Stimulated activated naive B cell treated with anti-CD40 and anti-IgM and Interleukin-4, amounts not matched to agents 10 μg/mL and 1 μg/mL and 100 μg/mL, for 72 hours (primary cell): Measurements from ENCODE around the gene DUT.
A peak's percentile ranks its signal among the peaks of the same experiment; 100 is the strongest.

Source experiments
- ATAC-seq, 2 donors: fragments of 150-1000 bp; cut with Tn5 transposase; replicated peaks; 2 replicates each; pipeline ENCODE4 v1.10.0; 2021; ENCODE audit warnings: moderate library complexity in 1 of 2
- DNase-seq: peaks from one replicate; pipeline ENCODE4 v3.0.0; 2021
- H3K27ac Mint-ChIP-seq: one replicate; pipeline ENCODE4 v1.8.0; 2022; ENCODE audit warnings: mild to moderate bottlenecking, mixed read lengths
- H3K27me3 Mint-ChIP-seq, 2 donors: one replicate each; pipeline ENCODE4 v1.8.0; 2022; ENCODE audit warnings: mixed read lengths in 2 of 2
- H3K36me3 Mint-ChIP-seq, 2 donors: one replicate each; pipeline ENCODE4 v1.8.0; 2022; ENCODE audit warnings: mixed read lengths in 2 of 2, mild to moderate bottlenecking in 1 of 2
- H3K4me1 Mint-ChIP-seq, 2 donors: one replicate each; pipeline ENCODE4 v1.8.0; 2022; ENCODE audit warnings: mixed read lengths in 2 of 2, mild to moderate bottlenecking in 1 of 2
- H3K4me3 Mint-ChIP-seq, 2 donors: one replicate each; pipeline ENCODE4 v1.8.0; 2022; ENCODE audit warnings: mild to moderate bottlenecking in 2 of 2, mixed read lengths in 2 of 2, moderate library complexity in 1 of 2
- H3K9me3 Mint-ChIP-seq, 2 donors: one replicate each; pipeline ENCODE4 v1.8.0; 2022; ENCODE audit warnings: mixed read lengths in 2 of 2, mild to moderate bottlenecking in 1 of 2

The DUT gene

GRCh38 chr15:48330855-48331795 lies at the start of gene DUT:
TSS of gene DUT (plus strand) at chr15:48331429. CDS start at chr15:48331516, 87 bp downstream.
- Mint-ChIP-seq H3K9me3 (no peaks in the 10 kb centered on the region), H3K27me3 (no peaks in the 10 kb centered on the region), H3K4me1 (peaks cover 12 to 37% of the 10 kb centered on the region in 2 donors), H3K36me3 (peaks cover 11 to 23% of the 10 kb centered on the region in 2 donors), H3K4me3 (peak within 1 kb of the TSS; percentile 94 to 99), H3K27ac (peak within 1 kb of the TSS; percentile 99)
- peak; percentile 87 to 88 for ATAC-seq
- peak; percentile 75 for DNase-seq

DNA sequence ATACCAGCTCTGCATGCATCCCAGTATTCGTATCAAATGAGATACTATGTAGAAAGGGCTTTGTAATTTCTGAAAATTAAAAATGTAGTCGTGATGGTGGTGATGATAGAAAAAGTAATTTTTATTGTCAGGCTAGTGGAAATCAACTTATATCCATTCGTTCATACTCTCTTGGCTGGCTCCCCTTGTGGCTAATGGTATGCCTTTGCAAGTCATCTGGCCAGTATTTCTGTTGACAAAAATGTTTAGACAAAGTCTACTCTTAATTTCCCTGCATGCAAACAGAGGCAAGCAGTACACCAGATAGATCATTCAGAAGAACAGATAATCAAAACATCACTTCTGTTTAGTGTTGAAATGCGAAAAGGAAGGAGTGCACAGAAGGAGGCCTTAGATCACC lies 49.6 kb upstream of the DUT start:
- no peak for ATAC-seq
- Mint-ChIP-seq H3K4me1 (peaks cover 0 to 5% of the 10 kb centered on the region in 2 donors), H3K9me3 (no peaks in the 10 kb centered on the region), H3K27ac (no peak overlapping the region), H3K4me3 (no peak overlapping the region), H3K27me3 (no peaks in the 10 kb centered on the region), H3K36me3 (no peaks in the 10 kb centered on the region)
- DNase-seq: no peak

DNA sequence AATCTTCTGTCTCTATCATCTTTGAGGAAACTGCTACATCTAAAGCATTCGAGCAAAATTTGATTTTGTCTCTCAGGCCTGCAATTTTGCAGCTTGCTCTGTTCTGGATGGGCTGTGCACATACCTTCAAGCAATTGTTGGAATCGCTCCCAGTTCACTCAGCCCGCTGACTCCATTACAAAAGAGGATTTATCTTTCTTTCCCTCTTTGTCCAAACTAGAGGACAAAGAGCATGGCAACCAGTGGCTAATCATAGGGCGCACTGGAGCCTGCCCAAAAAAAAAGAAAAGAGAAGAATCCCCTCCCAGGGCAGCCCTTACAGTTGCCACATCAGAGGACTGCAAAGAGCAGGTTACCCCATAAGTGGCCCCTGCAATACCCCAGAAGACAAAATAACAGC lies 49.0 kb upstream of the DUT start:
- peaks cover 0 to 5% of the 10 kb centered on the region in 2 donors for H3K4me1 Mint-ChIP-seq
- no peak for ATAC-seq
- no peaks in the 10 kb centered on the region for H3K36me3 Mint-ChIP-seq
- H3K27me3 Mint-ChIP-seq: no peaks in the 10 kb centered on the region
- no peak for DNase-seq
- no peak overlapping the region for H3K27ac Mint-ChIP-seq
- H3K9me3 Mint-ChIP-seq: no peaks in the 10 kb centered on the region
- no peak overlapping the region for H3K4me3 Mint-ChIP-seq

- H3K9me3 Mint-ChIP-seq: no peaks in the 10 kb centered on the region
- no peak for DNase-seq
- no peak overlapping the region for H3K4me3 Mint-ChIP-seq
- peaks cover 0 to 5% of the 10 kb centered on the region in 2 donors for H3K4me1 Mint-ChIP-seq
- H3K36me3 Mint-ChIP-seq: no peaks in the 10 kb centered on the region
- H3K27me3 Mint-ChIP-seq: no peaks in the 10 kb centered on the region
- H3K27ac Mint-ChIP-seq: no peak overlapping the region
- ATAC-seq: no peak
Measured at GRCh38 chr15:48283396-48284145, 47.7 kb upstream of the DUT start.

- DNase-seq (peak; percentile 24), ATAC-seq (peak; percentile 78 to 81)
- Mint-ChIP-seq H3K36me3 (no peaks in the 10 kb centered on the region), H3K4me3 (peak overlapping the region; percentile 32), H3K9me3 (no peaks in the 10 kb centered on the region), H3K27ac (no peak overlapping the region), H3K4me1 (peaks cover 0 to 5% of the 10 kb centered on the region in 2 donors), H3K27me3 (no peaks in the 10 kb centered on the region)
Measured at GRCh38 chr15:48285329-48286214, 45.7 kb upstream of the DUT start.

- Mint-ChIP-seq H3K4me3 (no peak overlapping the region), H3K27ac (no peak overlapping the region), H3K4me1 (peaks cover 9 to 12% of the 10 kb centered on the region in 2 donors), H3K27me3 (no peaks in the 10 kb centered on the region), H3K9me3 (no peaks in the 10 kb centered on the region), H3K36me3 (no peaks in the 10 kb centered on the region)
- DNase-seq (no peak), ATAC-seq (no peak)
Measured at GRCh38 chr15:48289628-48290027, 41.6 kb upstream of the DUT start.

- ATAC-seq: peak; percentile 61 to 87
- peaks cover 3 to 12% of the 10 kb centered on the region in 2 donors for H3K4me1 Mint-ChIP-seq
- DNase-seq: no peak
- no peaks in the 10 kb centered on the region for H3K27me3 Mint-ChIP-seq
- H3K4me3 Mint-ChIP-seq: no peak overlapping the region
- no peaks in the 10 kb centered on the region for H3K9me3 Mint-ChIP-seq
- H3K27ac Mint-ChIP-seq: no peak overlapping the region
- H3K36me3 Mint-ChIP-seq: no peaks in the 10 kb centered on the region
Measured at GRCh38 chr15:48292458-48292857, 38.8 kb upstream of the DUT start.

- peaks cover 2 to 5% of the 10 kb centered on the region in 2 donors for H3K4me1 Mint-ChIP-seq
- H3K27me3 Mint-ChIP-seq: no peaks in the 10 kb centered on the region
- no peak overlapping the region for H3K27ac Mint-ChIP-seq
- ATAC-seq (no peak), DNase-seq (no peak)
- H3K4me3 Mint-ChIP-seq: no peak overlapping the region
- H3K36me3 Mint-ChIP-seq: no peaks in the 10 kb centered on the region
- H3K9me3 Mint-ChIP-seq: no peaks in the 10 kb centered on the region
Measured at GRCh38 chr15:48297668-48298067, 33.6 kb upstream of the DUT start.

GRCh38 chr15:48298914-48299313 lies 32.3 kb upstream of the DUT start:
- no peaks in the 10 kb centered on the region for H3K27me3 Mint-ChIP-seq
- DNase-seq: no peak
- ATAC-seq: no peak

GRCh38 chr15:48300038-48300437 lies 31.2 kb upstream of the DUT start:
- no peaks in the 10 kb centered on the region for H3K27me3 Mint-ChIP-seq
- no peaks in the 10 kb centered on the region for H3K36me3 Mint-ChIP-seq
- no peak for DNase-seq
- no peaks in the 10 kb centered on the region for H3K4me1 Mint-ChIP-seq
- H3K27ac Mint-ChIP-seq: no peak overlapping the region
- H3K4me3 Mint-ChIP-seq: no peak overlapping the region
- ATAC-seq: no peak
- no peaks in the 10 kb centered on the region for H3K9me3 Mint-ChIP-seq

More at GRCh38 chr15:48298914-48299313, 32.3 kb upstream of the DUT start:
- Mint-ChIP-seq H3K4me1 (no peaks in the 10 kb centered on the region), H3K9me3 (no peaks in the 10 kb centered on the region), H3K27ac (no peak overlapping the region), H3K4me3 (no peak overlapping the region), H3K36me3 (no peaks in the 10 kb centered on the region)

DNA sequence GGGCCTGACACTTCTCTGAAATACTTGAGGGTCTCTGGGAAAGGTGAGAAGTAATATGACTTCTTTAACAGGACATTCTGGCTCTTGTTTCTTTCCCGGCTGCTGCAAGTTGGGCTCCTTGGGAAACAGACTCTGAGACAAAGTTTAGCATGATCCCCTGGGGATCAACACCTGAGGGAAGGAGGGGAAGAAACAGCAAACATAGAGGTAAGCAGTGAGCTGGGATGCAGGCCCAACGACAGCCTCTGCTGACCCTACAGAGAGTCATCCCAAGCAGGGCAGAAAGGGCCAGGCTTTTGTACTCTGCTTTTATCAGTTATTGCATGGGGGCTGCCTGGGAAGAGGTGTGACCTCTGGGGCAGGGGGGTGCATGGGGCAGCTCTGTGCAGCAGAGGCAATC lies 26.8 kb upstream of the DUT start:
- no peak overlapping the region for H3K4me3 Mint-ChIP-seq
- H3K36me3 Mint-ChIP-seq: no peaks in the 10 kb centered on the region
- no peak for DNase-seq
- H3K27me3 Mint-ChIP-seq: no peaks in the 10 kb centered on the region
- no peak for ATAC-seq
- no peak overlapping the region for H3K27ac Mint-ChIP-seq
- H3K4me1 Mint-ChIP-seq: no peaks in the 10 kb centered on the region
- H3K9me3 Mint-ChIP-seq: no peaks in the 10 kb centered on the region

GRCh38 chr15:48306639-48307038 lies 24.6 kb upstream of the DUT start:
- DNase-seq: no peak
- no peaks in the 10 kb centered on the region for H3K9me3 Mint-ChIP-seq
- no peaks in the 10 kb centered on the region for H3K27me3 Mint-ChIP-seq
- H3K4me3 Mint-ChIP-seq: no peak overlapping the region
- no peaks in the 10 kb centered on the region for H3K4me1 Mint-ChIP-seq
- no peak overlapping the region for H3K27ac Mint-ChIP-seq
- no peaks in the 10 kb centered on the region for H3K36me3 Mint-ChIP-seq
- no peak for ATAC-seq

DNA sequence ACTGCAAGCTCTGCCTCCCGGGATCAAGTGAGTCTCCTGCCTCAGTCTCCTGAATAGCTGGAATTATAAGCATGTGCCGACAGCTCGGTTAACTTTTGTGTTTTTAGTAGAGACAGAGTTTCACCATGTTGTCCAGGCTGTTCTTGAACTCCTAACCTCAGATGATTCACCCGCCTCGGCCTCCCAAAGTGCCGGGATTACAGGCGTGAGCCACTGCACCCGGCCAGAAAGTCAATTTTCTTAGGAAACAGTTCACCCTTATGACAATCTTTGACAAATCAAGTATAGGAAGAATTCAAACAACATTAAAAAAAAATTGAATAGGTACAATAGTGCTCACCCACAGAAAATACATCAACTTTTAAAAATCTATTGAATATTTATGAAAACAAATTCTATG lies 23.6 kb upstream of the DUT start:
- ATAC-seq (no peak), DNase-seq (no peak)
- H3K4me3 Mint-ChIP-seq: no peak overlapping the region
- H3K4me1 Mint-ChIP-seq: no peaks in the 10 kb centered on the region
- no peaks in the 10 kb centered on the region for H3K36me3 Mint-ChIP-seq
- no peaks in the 10 kb centered on the region for H3K27me3 Mint-ChIP-seq
- H3K9me3 Mint-ChIP-seq: no peaks in the 10 kb centered on the region
- no peak overlapping the region for H3K27ac Mint-ChIP-seq

- H3K36me3 Mint-ChIP-seq: no peaks in the 10 kb centered on the region
- no peak overlapping the region for H3K4me3 Mint-ChIP-seq
- ATAC-seq: no peak
- no peaks in the 10 kb centered on the region for H3K9me3 Mint-ChIP-seq
- DNase-seq: no peak
- no peaks in the 10 kb centered on the region for H3K4me1 Mint-ChIP-seq
- no peak overlapping the region for H3K27ac Mint-ChIP-seq
- H3K27me3 Mint-ChIP-seq: no peaks in the 10 kb centered on the region
Measured at GRCh38 chr15:48309740-48310139, 21.5 kb upstream of the DUT start.
